NCI-H69 (cell line): Measurements from ENCODE around the gene GRPEL1.
A peak's percentile ranks its signal among the peaks of the same experiment; 100 is the strongest.

ENCODE experiments used
- DNase-seq: peaks from one replicate; lab custom pipeline; 2025; lab: John Stamatoyannopoulos, UW

GRPEL1 gene

GRCh38 chr4:7044137-7044930 lies 23.5 kb downstream of the GRPEL1 start:
- DNase-seq = no peak

GRCh38 chr4:7043284-7044136 lies 24.4 kb downstream of the GRPEL1 start, which contains the start of gene TADA2B:
TADA2B (plus strand) TSS chr4:7043372; CDS start chr4:7043580, 208 bp downstream.
- DNase-seq = peak; percentile 58

DNA sequence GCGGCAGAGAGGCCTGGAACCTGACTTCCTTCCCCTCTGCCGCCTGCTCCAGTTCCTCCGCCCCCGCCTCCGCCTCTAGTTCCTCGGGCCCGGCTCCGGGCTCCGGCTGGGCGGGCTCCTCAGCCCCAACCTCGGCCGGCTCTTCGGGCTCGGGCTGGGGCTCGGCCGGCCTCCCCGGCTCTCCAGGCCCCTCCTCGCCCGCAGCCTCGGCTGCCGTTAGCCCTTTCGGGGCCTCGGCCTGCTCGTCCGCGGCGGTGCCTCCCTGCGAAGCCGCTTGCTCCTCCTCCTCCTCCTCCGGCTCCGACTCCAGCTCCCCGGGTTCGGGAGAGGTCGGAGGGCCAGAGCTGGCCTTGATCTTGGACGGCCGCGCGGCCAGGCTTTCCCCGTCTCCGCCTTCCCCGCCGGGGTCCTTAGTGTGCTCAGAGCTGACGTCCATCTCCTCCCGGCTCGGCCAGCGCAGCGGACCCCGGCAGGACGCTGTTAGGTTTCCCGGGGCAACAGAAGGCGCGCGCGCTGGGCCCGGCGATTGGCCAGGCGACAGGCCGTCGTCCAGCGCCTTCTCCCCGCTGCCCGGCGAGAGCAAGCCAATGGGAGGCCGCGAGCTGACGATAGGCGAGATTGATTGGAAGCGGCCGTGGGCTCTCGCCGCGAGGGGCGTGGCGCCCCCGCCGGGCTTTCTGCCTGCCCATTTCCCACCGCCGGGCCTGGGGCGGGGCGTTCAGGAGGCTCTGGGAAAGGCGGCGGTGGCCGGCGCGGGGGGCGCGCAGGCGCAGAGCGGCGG lies 25.2 kb downstream of the GRPEL1 start:
- peak; percentile 97 for DNase-seq

DNA sequence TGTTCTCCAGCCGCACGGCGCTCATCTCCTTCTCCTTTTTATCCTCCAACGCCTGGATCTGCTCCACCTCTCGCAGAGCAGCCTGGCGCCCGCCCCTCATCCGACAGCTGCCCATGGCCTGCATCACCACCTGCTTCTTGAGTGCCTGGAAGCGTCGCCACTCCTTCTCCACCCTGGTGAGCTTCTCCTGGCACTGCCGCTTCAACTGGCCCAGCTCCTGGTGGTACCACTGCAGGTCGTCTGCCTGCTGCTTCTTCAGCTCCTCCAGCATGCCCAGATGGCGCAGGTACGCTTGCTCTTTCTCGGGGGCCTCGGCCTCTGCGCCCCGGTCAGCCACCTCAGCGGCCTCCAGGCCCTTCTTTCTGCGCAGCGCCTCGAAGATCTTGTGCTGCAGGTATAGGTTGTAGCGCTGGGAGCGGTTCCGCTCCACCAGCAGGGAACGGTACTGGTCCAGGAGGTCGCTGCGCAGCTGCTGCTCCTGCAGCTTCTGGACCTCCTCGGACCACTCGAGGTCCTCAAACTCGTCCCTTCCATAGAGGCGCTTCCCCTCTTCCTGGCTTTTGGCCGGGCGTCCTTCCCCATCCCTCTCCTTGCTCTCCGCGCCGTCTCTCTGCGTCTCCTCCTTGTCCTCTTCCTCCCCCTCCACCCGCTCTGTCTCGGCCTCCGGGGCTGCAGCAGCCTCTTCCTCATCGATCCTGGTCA lies 25.9 kb downstream of the GRPEL1 start:
- peak; percentile 27 for DNase-seq

GRCh38 chr4:7041246-7041645 lies 26.6 kb downstream of the GRPEL1 start:
- no peak for DNase-seq

GRCh38 chr4:7040765-7041164 lies 27.1 kb downstream of the GRPEL1 start:
- no peak for DNase-seq

GRCh38 chr4:7037425-7037824 lies 30.4 kb downstream of the GRPEL1 start:
- DNase-seq = no peak

- peak; percentile 21 for DNase-seq
Measured at GRCh38 chr4:7034262-7035081, 33.4 kb downstream of the GRPEL1 start.

- no peak for DNase-seq
Measured at GRCh38 chr4:7032596-7032995, 35.3 kb downstream of the GRPEL1 start.

GRCh38 chr4:7031558-7032449 lies 36.1 kb downstream of the GRPEL1 start:
- DNase-seq = no peak

GRCh38 chr4:7030856-7031255 lies 37.0 kb downstream of the GRPEL1 start:
- no peak for DNase-seq

DNA sequence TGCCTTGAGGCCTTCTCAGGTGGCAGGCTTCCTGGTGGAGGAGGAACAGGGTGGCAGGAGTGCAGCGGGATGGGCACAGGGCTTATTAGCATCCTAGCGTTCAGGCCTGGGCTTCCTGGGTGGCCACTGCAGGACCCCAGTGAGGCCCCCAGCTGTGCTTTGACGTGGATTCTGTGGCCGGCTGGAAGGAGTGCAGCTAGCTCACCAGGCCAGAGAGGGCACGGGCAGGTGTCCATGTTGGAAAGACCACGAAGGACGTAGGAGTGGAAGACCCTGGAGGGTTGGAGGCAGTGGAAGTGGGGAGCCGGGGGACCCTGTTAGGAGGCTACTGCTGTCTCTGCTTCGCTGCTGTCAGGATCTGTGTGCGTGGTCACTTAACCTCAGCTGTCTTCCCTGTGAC lies 37.9 kb downstream of the GRPEL1 start:
- no peak for DNase-seq

DNA sequence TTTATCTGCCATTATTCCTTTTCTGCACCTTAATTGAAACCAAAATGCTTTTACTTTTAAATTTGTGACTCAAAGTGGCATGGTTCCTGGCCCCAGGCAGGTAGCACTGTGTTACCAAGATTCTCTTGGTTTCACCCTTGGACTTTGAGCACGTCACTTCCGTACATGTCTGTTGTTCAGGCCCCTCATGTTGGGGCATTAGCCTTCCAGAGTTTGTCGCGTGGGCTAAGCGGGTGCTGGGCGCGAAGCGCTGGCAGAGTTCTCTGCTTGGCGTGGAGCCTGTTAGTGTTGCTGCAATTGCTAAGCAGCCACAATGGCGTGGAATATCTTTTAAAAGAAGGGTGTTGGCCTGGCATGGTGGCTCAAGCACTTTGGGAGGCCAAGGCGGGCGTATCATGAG lies 38.7 kb downstream of the GRPEL1 start:
- DNase-seq = no peak

- no peak for DNase-seq
Measured at GRCh38 chr4:7027913-7028312, 40.0 kb downstream of the GRPEL1 start.

DNA sequence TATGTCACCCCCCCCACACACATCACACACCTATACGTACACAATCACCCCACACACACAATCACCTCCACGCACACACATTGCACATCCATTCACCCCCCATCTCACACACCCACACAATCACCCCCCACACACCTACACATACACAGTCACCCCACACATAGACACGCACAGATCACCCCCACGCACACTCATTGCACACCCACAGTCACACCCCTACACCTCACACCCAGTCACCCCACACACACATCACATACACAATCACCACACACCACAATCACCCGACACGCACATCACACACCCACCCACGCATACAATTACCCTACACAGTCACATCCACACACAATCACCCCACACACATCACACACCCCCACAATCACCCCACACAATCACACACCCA lies 40.6 kb downstream of the GRPEL1 start:
- DNase-seq = no peak

DNA sequence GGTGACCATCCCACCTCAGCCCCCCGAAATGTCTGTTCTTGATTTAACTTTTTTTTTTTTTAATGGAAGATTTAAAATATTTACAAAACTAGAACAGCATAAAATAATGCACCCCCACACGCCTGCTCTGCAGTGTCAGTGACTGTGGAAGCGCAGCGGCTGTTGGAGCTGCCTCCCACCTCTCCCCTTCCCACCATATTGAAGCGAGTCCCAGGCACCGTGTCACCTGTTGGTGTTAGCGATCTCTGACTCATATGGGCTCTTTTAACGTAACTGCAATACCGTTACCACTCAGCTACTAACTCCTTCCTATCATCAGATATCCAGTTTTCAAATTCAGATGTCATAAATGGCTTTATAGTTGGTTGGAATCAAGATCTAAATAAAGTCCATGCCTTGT lies 41.8 kb downstream of the GRPEL1 start:
- DNase-seq = no peak

DNA sequence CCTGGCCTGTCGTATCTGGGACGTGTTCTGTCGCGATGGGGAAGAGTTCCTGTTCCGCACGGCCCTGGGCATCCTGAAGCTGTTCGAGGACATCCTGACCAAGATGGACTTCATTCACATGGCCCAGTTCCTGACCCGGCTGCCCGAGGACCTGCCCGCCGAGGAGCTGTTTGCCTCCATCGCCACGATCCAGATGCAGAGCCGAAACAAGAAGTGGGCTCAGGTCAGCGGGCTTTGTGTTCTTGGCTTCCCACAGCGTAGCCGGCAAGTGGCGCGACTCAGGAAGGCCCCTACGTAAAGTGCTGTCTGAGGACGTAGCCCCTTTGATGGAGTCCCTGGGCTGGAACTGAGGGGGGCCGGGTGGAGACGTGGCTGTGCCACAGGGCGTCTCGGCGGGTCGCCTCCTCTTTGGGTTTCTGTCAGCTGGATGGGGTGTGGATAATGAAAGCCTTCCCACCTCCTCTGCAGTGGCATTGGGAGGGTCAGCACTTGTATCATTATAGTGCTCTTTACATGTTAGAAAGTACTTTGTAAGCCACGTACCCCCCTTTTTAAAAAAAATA lies 42.7 kb downstream of the GRPEL1 start:
- no peak for DNase-seq

DNA sequence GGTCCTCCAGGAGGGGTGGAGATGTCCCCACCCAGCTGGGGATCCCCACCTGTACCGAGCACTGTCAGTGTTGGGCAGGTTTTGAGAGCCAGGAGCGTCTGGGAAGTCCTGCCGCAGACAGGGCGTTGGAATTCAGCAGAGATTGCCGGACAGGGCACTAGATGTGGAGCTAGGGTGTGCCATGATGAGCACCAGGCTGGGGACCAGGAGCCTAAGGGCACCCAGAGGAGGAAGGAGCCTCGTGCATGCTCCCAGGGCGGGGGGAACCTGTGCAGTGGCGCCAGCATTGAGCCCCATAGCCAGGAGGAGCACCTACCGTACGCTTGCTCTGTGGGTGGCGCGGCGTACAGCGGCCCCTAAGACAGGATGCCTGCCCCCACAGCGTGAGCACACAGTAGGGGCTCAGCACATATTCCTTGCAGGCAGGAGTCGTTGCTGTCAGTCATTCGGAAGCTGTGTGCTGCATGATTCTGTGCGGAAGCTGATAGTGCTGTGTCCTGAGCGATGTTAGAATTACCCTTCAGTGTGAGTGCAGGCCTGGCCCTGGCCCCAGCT lies 43.5 kb downstream of the GRPEL1 start:
- DNase-seq = no peak

GRCh38 chr4:7023901-7024300 lies 44.0 kb downstream of the GRPEL1 start:
- no peak for DNase-seq
